NT2/D1 (cell line): ENCODE data around the gene CCDC124.

ENCODE experiments used
- DNase-seq: peaks from one replicate; pipeline ENCODE4 v3.0.0-alpha.2; 2011; ENCODE audit warnings: low read depth, low spot score
- H3K27me3 ChIP-seq: 2 replicates; pipeline ENCODE4 v1.6.0; 2011; ENCODE audit warnings: mild to moderate bottlenecking; ENCODE audit not compliant: insufficient read length, insufficient read depth
- H3K36me3 ChIP-seq: 2 replicates; pipeline ENCODE4 v1.6.1; 2011; ENCODE audit warnings: mild to moderate bottlenecking, low read length, mixed read lengths; ENCODE audit not compliant: insufficient read depth, insufficient read length
- H3K4me1 ChIP-seq: 2 replicates; pipeline ENCODE4 v1.5.1; 2011; ENCODE audit not compliant: insufficient read depth, insufficient read length
- H3K4me3 ChIP-seq: 2 replicates; pipeline ENCODE4 v1.5.1; 2011; ENCODE audit warnings: low read depth; ENCODE audit not compliant: insufficient read length
- H3K9ac ChIP-seq: 2 replicates; pipeline ENCODE4 v1.6.0; 2011; ENCODE audit warnings: low read depth; ENCODE audit not compliant: insufficient read length
- H3K9me3 ChIP-seq: 2 replicates; pipeline ENCODE4 v1.5.1; 2011; ENCODE audit warnings: mild to moderate bottlenecking, low read length; ENCODE audit not compliant: insufficient read depth
- SUZ12 ChIP-seq: IDR thresholded peaks from 2 replicates; pipeline ENCODE4 v1.6.1; 2011; ENCODE audit not compliant: insufficient read length, insufficient read depth; ENCODE audit errors: extremely low read depth
- YY1 ChIP-seq: IDR thresholded peaks from 2 replicates; pipeline ENCODE4 v1.6.1; 2011; ENCODE audit not compliant: insufficient read length, insufficient read depth
- ZNF274 ChIP-seq: IDR thresholded peaks from 2 replicates; pipeline ENCODE4 v1.6.1; 2011; ENCODE audit warnings: mild to moderate bottlenecking, low read depth, low read length

The CCDC124 gene

GRCh38 chr19:17946965-17947784 is 14.4 kb downstream of the CCDC124 start:
- Histone ChIP-seq H3K4me3 (peak overlapping the region; percentile 50), H3K9ac (peak overlapping the region; percentile 88), H3K27me3 (peaks cover 28% of the 10 kb centered on the region), H3K9me3 (no peaks in the 10 kb centered on the region), H3K4me1 (peaks cover 14% of the 10 kb centered on the region), H3K36me3 (peaks cover 38% of the 10 kb centered on the region)
- no peak for DNase-seq
- TF ChIP-seq YY1 (no peak), SUZ12 (no peak)

- Histone ChIP-seq H3K27me3 (peaks cover 36% of the 10 kb centered on the region), H3K4me1 (peaks cover 17% of the 10 kb centered on the region), H3K4me3 (peak overlapping the region; percentile 50), H3K9ac (peak overlapping the region; percentile 88), H3K36me3 (peaks cover 30% of the 10 kb centered on the region), H3K9me3 (no peaks in the 10 kb centered on the region)
- TF ChIP-seq ZNF274 = no peak
- peak; percentile 87 for DNase-seq
Measured at GRCh38 chr19:17947815-17948513, 15.1 kb downstream of the CCDC124 start.

DNA sequence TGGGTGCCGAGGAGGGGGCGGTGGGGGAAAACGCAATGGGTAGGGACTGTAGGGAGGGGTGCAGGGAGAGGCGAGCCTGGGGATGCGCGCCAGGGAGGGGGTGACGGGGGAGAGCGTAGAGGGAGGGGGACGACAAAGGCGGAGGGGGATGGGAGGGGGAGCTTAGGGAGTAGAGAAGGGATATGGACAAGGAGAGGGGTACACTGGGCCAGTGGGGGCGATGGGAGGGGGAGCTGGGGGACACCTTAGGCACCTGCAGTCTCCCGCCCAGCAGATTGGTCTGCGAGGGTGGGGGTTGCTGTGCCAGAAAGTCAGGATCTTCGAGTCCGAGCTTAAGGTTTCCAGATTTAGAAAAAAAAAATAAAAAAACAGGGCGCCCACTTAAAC is 15.7 kb downstream of the CCDC124 start:
- H3K9me3 ChIP-seq = no peaks in the 10 kb centered on the region
- peaks cover 41% of the 10 kb centered on the region for H3K27me3 ChIP-seq
- H3K9ac ChIP-seq = peak overlapping the region; percentile 93
- peaks cover 25% of the 10 kb centered on the region for H3K36me3 ChIP-seq
- TF ChIP-seq ZNF274 (no peak), SUZ12 (no peak), YY1 (no peak)
- H3K4me3 ChIP-seq = peak overlapping the region; percentile 39
- peaks cover 22% of the 10 kb centered on the region for H3K4me1 ChIP-seq
- no peak for DNase-seq

DNA sequence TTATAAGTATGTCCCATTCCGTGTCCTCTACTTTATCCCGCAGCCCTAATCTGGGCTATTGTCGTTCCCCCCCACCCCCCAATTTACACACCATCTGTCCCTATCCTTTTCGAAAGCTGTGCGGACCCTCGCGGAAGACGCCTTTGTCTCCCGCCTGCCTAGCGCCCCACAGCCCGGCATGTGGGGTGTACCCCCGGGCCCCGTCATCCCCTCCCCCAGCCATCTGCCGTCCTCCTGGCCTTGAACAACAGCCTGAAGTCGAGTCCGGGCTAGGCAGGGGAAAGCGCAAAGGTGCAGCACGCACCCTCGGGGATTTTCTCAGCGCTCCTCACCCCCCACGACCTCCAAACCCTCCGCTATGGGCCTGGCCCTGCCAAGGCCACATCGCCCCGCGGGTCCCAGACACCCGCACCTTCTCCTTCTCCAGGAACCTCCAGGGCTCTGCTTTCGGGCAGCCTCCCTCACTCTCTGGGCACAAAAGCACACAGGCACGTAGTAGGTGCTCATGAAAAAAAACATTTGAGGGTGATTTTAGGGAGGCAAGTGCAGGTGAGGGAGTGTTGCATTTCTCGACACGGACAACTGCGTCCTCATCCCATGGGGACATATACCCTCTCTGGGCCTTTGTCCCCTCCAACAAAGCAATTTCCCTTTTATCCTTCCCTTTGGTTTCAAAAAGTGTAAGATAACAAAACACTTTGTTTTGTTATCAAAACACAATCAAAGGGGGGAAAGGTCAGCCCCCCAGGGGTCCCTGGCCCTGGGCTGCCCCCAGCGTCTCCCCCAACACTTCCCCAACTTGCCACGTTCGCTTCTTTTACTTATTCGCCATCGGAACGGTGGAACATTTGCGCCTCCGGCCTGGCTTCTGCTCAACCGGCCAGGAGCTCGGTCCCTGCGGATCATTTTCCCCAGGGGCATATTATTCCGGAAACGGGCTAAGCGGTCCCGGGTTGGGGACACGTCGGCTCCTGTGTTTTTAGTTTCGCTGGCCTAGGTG is 16.4 kb downstream of the CCDC124 start:
- Histone ChIP-seq H3K4me1 (peaks cover 24% of the 10 kb centered on the region), H3K36me3 (peaks cover 18% of the 10 kb centered on the region), H3K27me3 (peaks cover 46% of the 10 kb centered on the region), H3K4me3 (peak overlapping the region; percentile 68), H3K9ac (peak overlapping the region; percentile 93), H3K9me3 (no peaks in the 10 kb centered on the region)
- TF ChIP-seq SUZ12 = no peak
- no peak for TF ChIP-seq YY1
- no peak for TF ChIP-seq ZNF274
- no peak for DNase-seq

- Histone ChIP-seq H3K27me3 (peaks cover 46% of the 10 kb centered on the region), H3K36me3 (peaks cover 11% of the 10 kb centered on the region), H3K9me3 (no peaks in the 10 kb centered on the region), H3K9ac (peak overlapping the region; percentile 93), H3K4me1 (peaks cover 24% of the 10 kb centered on the region), H3K4me3 (peak overlapping the region; percentile 68)
- DNase-seq = no peak
- TF ChIP-seq ZNF274 (no peak), SUZ12 (no peak), YY1 (no peak)
Measured at GRCh38 chr19:17949956-17950309, 17.1 kb downstream of the CCDC124 start.

DNA sequence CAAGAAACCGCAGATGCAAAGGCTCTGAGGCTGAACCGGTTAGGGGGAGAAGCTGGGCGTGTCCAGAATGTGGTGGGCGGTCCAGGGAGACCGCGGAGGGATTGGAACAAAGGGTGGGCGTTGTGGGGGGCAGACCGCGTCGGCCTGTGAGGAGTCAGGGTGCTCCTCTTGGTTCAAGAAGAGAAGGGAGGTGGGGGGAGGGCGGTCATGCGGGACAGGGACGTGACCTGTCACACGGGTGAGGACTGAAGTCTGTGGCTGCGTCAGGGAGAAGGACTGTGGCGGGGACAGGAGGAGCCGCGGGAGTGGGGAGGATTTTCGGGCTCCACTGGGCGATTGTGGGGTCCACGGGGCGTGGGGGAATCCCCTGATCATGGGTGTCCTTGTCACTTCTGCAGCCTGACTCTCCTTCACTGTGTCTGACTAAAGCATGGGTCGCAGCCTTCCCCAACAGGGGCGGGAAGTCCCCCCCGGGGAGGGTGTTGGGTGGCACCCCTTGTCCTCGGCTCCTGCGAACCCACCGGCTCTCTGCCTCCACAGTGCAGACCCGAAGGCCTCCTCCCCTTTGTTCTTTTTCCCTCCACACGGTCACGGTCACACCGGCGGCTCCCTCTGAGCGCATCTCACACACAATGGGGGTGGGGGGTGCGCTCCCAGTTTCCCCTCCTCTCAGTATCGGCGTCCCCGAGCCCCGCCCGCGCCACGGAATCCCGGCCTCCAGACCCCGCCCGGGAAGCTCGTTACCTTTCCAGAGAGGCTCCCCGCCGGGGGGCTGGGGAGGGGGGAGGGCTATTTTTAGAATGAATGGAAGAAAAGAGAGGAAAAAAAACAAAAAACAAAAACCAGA is 17.7 kb downstream of the CCDC124 start:
- Histone ChIP-seq H3K9me3 (no peaks in the 10 kb centered on the region), H3K27me3 (peaks cover 46% of the 10 kb centered on the region), H3K36me3 (peaks cover 7% of the 10 kb centered on the region), H3K4me3 (peak overlapping the region; percentile 68), H3K4me1 (peaks cover 24% of the 10 kb centered on the region), H3K9ac (peak overlapping the region; percentile 93)
- no peak for DNase-seq
- TF ChIP-seq ZNF274 = no peak
- no peak for TF ChIP-seq YY1
